Measurements from ENCODE around the gene ST6GALNAC1.

- TF ChIP-seq CTCF (IDR thresholded peaks at IDR 0.05; ENCODE audit: low read length) = no peak
- TF ChIP-seq EZH2 (IDR thresholded peaks at IDR 0.05; ENCODE audit: borderline replicate concordance, low read length) = no peak
These were observed 24.4 kb upstream of the ST6GALNAC1 start for GRCh38 chr17:76667786-76668453.

All from OCI-LY1 (cell line).